ENCODE data around the gene FRY. TPM values are rescaled to one million over a fixed set of nuclear protein-coding genes. Genes with fewer than 3 reads are reported as not detected.

FRY gene
- total RNA-seq, 2 donors from 2014 or later: 16.4 to 33.3 TPM

GRCh38 chr13:32168131-32168530, 136.6 kb downstream of the FRY start:
- TF ChIP-seq, protein P1, sequence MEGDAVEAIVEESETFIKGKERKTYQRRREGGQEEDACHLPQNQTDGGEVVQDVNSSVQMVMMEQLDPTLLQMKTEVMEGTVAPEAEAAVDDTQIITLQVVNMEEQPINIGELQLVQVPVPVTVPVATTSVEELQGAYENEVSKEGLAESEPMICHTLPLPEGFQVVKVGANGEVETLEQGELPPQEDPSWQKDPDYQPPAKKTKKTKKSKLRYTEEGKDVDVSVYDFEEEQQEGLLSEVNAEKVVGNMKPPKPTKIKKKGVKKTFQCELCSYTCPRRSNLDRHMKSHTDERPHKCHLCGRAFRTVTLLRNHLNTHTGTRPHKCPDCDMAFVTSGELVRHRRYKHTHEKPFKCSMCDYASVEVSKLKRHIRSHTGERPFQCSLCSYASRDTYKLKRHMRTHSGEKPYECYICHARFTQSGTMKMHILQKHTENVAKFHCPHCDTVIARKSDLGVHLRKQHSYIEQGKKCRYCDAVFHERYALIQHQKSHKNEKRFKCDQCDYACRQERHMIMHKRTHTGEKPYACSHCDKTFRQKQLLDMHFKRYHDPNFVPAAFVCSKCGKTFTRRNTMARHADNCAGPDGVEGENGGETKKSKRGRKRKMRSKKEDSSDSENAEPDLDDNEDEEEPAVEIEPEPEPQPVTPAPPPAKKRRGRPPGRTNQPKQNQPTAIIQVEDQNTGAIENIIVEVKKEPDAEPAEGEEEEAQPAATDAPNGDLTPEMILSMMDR (IDR thresholded peaks at IDR 0.05): no peak
- TF ChIP-seq POLR2AphosphoS5 (IDR thresholded peaks at IDR 0.05): no peak
- no peak for TF ChIP-seq POLR2A (IDR thresholded peaks at IDR 0.05)
- Histone ChIP-seq H3K27ac (no peak overlapping the region), H3K4me3 (no peak overlapping the region), H3K9me3 (no peaks in the 10 kb centered on the region), H3K36me3 (no peaks in the 10 kb centered on the region), H3K4me1 (replicated peaks) (no peaks in the 10 kb centered on the region), H3K27me3 (replicated peaks; ENCODE audit: insufficient read depth) (no peaks in the 10 kb centered on the region)
- no peak for DNase-seq (ENCODE audit: low spot score)
- intact Hi-C loops (cut with DNase I): no loop called here
- WGBS: 94% methylated on average over 1 of the region's 1 CpG

DNA sequence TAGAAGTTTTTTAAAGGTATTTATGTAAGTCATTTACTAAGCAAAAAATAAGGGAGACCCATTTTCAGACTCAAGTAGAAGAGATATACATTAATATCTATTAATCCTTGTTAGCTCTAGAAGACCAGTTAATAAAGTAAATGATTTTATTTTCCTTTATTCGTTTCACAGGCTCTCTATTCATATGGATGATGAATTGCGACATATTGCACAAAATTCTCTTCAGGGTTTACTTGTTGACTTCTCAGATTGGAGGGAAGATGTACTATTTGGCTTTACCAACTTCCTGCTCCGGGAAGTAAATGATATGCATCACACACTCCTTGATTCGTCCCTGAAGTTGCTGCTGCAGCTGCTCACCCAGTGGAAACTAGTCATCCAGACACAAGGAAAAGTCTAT, 139.3 kb downstream of the FRY start:
- Histone ChIP-seq H3K27me3 (replicated peaks; ENCODE audit: insufficient read depth) (no peaks in the 10 kb centered on the region), H3K36me3 (no peaks in the 10 kb centered on the region), H3K9me3 (no peaks in the 10 kb centered on the region), H3K4me3 (no peak overlapping the region), H3K4me1 (replicated peaks) (no peaks in the 10 kb centered on the region), H3K27ac (no peak overlapping the region)
- 95% methylated on average over 4 of the region's 4 CpGs for WGBS
- TF ChIP-seq POLR2AphosphoS5 (IDR thresholded peaks at IDR 0.05) (no peak), POLR2A (IDR thresholded peaks at IDR 0.05) (no peak)
- TF ChIP-seq, protein P1 (IDR thresholded peaks at IDR 0.05): no peak
- intact Hi-C loops (cut with DNase I): no loop called here
- DNase-seq (ENCODE audit: low spot score): no peak

GRCh38 chr13:32173881-32174280, 142.3 kb downstream of the FRY start:
- 92% methylated on average over 1 of the region's 1 CpG for WGBS
- no peaks in the 10 kb centered on the region for H3K36me3 ChIP-seq
- no peaks in the 10 kb centered on the region for H3K4me1 ChIP-seq (replicated peaks)
- intact Hi-C loops (cut with DNase I): no loop called here
- no peak for DNase-seq (ENCODE audit: low spot score)
- H3K27me3 ChIP-seq (replicated peaks; ENCODE audit: insufficient read depth): no peaks in the 10 kb centered on the region
- H3K27ac ChIP-seq: no peak overlapping the region
- no peak overlapping the region for H3K4me3 ChIP-seq
- no peaks in the 10 kb centered on the region for H3K9me3 ChIP-seq
- no peak for TF ChIP-seq POLR2AphosphoS5 (IDR thresholded peaks at IDR 0.05)
- no peak for TF ChIP-seq POLR2A (IDR thresholded peaks at IDR 0.05)
- TF ChIP-seq, protein P1 (IDR thresholded peaks at IDR 0.05): no peak

GRCh38 chr13:32174366-32174765, 142.8 kb downstream of the FRY start:
- no peaks in the 10 kb centered on the region for H3K9me3 ChIP-seq
- no peak overlapping the region for H3K27ac ChIP-seq
- no peaks in the 10 kb centered on the region for H3K36me3 ChIP-seq
- 86% methylated on average over 1 of the region's 1 CpG for WGBS
- intact Hi-C loops (cut with DNase I): no loop called here
- H3K27me3 ChIP-seq (replicated peaks; ENCODE audit: insufficient read depth): no peaks in the 10 kb centered on the region
- no peaks in the 10 kb centered on the region for H3K4me1 ChIP-seq (replicated peaks)
- no peak overlapping the region for H3K4me3 ChIP-seq
- TF ChIP-seq POLR2A (IDR thresholded peaks at IDR 0.05): no peak
- TF ChIP-seq, protein P1 (IDR thresholded peaks at IDR 0.05): no peak
- no peak for TF ChIP-seq POLR2AphosphoS5 (IDR thresholded peaks at IDR 0.05)
- DNase-seq (ENCODE audit: low spot score): no peak

DNA sequence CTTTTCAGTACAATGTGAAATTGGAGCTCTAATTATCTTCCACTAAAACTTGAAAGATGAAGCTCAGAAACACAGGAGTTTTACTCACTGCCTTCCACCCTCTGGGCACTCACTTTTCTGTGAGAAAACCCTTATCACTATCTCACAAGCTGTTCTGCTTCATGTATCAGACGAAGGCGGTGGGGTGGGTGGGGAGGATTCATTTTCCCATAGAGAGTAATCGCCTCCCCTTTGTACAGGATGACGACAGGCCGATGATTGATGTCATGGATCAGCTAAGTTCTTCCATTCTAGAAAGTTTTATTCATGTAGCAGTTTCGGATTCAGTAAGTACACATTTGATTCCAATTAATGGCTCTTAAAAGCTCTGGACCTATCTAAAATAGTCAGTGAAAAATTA, 143.7 kb downstream of the FRY start:
- DNase-seq (ENCODE audit: low spot score): no peak

More for the DNA sequence above, 143.7 kb downstream of the FRY start:
- TF ChIP-seq, protein P1 (IDR thresholded peaks at IDR 0.05): no peak
- Histone ChIP-seq H3K27me3 (replicated peaks; ENCODE audit: insufficient read depth) (no peaks in the 10 kb centered on the region), H3K9me3 (no peaks in the 10 kb centered on the region), H3K4me1 (replicated peaks) (no peaks in the 10 kb centered on the region), H3K4me3 (no peak overlapping the region), H3K36me3 (no peaks in the 10 kb centered on the region), H3K27ac (no peak overlapping the region)
- 81% methylated on average over 6 of the region's 6 CpGs for WGBS
- intact Hi-C loops (cut with DNase I): no loop called here
